OCI-LY7 (cell line): Measurements from ENCODE around the gene PCDH9. TPM values are rescaled to one million over a fixed set of nuclear protein-coding genes. Genes with fewer than 3 reads are reported as not detected.

ENCODE experiments used
- BruUV-seq: library from RNA; stranded (reverse); fragments of 400-500 nt; replicated peaks from 2 replicates; lab custom pipeline; 2021; lab: Mats Ljungman, UMichigan
- CTCF ChIA-PET: fragments of 300-600 bp; sonication (Branson Sonifier 250); formaldehyde crosslinking; loops from one replicate; lab custom pipeline; 2022; ENCODE audit warnings: antibody characterized with exemption; ENCODE audit not compliant: unreplicated experiment; lab: Charles Lee
- POLR2A ChIA-PET: fragments of 300-600 bp; sonication (Branson Sonifier 250); formaldehyde crosslinking; loops from one replicate; lab custom pipeline; 2022; ENCODE audit warnings: antibody characterized with exemption; lab: Charles Lee
- DNase-seq: peaks from one replicate; pipeline ENCODE4 v3.0.0-alpha.2; 2015; ENCODE audit warnings: low spot score
- H2AFZ ChIP-seq: fragments of 200-600 bp; sonication (generic), shearing (Covaris generic); 2 replicates; pipeline ENCODE4 v1.6.1; 2014; ENCODE audit warnings: mild to moderate bottlenecking, antibody characterized with exemption, low read length, moderate library complexity
- H3K27ac ChIP-seq: fragments of 200-600 bp; sonication (generic); 2 replicates; pipeline ENCODE4 v1.5.1; 2014; ENCODE audit warnings: mixed run types, low read depth, mild to moderate bottlenecking, moderate library complexity, low read length, inconsistent platforms; ENCODE audit not compliant: poor library complexity, severe bottlenecking
- H3K36me3 ChIP-seq: fragments of 200-600 bp; sonication (generic); 2 replicates; pipeline ENCODE4 v1.6.1; 2014; ENCODE audit warnings: mild to moderate bottlenecking, antibody characterized with exemption, low read length, moderate library complexity, mixed read lengths; ENCODE audit not compliant: insufficient read depth
- H3K4me1 ChIP-seq: fragments of 200-600 bp; sonication (generic); 2 replicates; pipeline ENCODE4 v1.5.1; 2014; ENCODE audit warnings: mild to moderate bottlenecking, low read length; ENCODE audit not compliant: insufficient read depth, poor library complexity, severe bottlenecking
- H3K4me2 ChIP-seq: fragments of 200-600 bp; sonication (generic); 2 replicates; pipeline ENCODE4 v1.6.1; 2014; ENCODE audit warnings: mild to moderate bottlenecking, low read length
- H3K4me3 ChIP-seq: fragments of 200-600 bp; sonication (generic); 2 replicates; pipeline ENCODE4 v1.5.1; 2014; ENCODE audit warnings: mild to moderate bottlenecking, low read depth, low read length; ENCODE audit not compliant: poor library complexity, severe bottlenecking
- H3K79me2 ChIP-seq: fragments of 200-600 bp; sonication (generic); 2 replicates; pipeline ENCODE4 v1.6.1; 2016; ENCODE audit warnings: low read depth, mild to moderate bottlenecking, low read length, moderate library complexity, mixed read lengths; ENCODE audit not compliant: insufficient read depth
- H3K9me2 ChIP-seq: fragments of 200-600 bp; sonication (generic); 2 replicates; pipeline ENCODE4 v1.6.1; 2016; ENCODE audit warnings: mild to moderate bottlenecking, low read length, mixed read lengths; ENCODE audit not compliant: insufficient read depth
- H3K9me3 ChIP-seq: fragments of 200-600 bp; sonication (generic); 2 replicates; pipeline ENCODE4 v1.6.1; 2014; ENCODE audit warnings: mild to moderate bottlenecking, mixed run types, low read length, mixed read lengths
- H4K20me1 ChIP-seq: fragments of 200-600 bp; sonication (generic); 2 replicates; pipeline ENCODE4 v1.6.1; 2014; ENCODE audit warnings: mild to moderate bottlenecking, antibody characterized with exemption, low read length, moderate library complexity, mixed read lengths; ENCODE audit not compliant: insufficient read depth
- CTCF ChIP-seq: fragments of 200-600 bp; sonication (generic); conservative IDR thresholded peaks from 2 replicates; pipeline ENCODE4 v1.5.1; 2014; ENCODE audit warnings: mild to moderate bottlenecking, antibody characterized with exemption, low read length, moderate library complexity, mixed read lengths
- EZH2phosphoT487 ChIP-seq: fragments of 200-600 bp; sonication (generic); IDR thresholded peaks from 2 replicates; pipeline ENCODE4 v1.6.1; 2018; ENCODE audit warnings: low read depth, borderline replicate concordance, mild to moderate bottlenecking, mixed run types, antibody characterized with exemption, low read length, moderate library complexity, mixed read lengths
- intact Hi-C: fragments of 100-400 bp; cut with micrococcal nuclease; formaldehyde crosslinking; loops from one replicate; pipeline ENCODE4 v1.10.0; 2022; ENCODE audit not compliant: unreplicated experiment
- total RNA-seq, 2 experiments: library from RNA; depleted of rRNA in 1 of 2; stranded (reverse); fragments of >200 nt in 1 of 2; shearing (Covaris generic) in 1 of 2; gene quantifications; 2 replicates each; pipeline ENCODE4 v1.2.3, GENCODE V29; 2014 to 2022

PCDH9 gene
- total RNA-seq, 2 experiments from 2014 or later = 20.1 to 26.0 TPM

- peak overlapping the region; percentile 65 for H3K4me3 ChIP-seq
- peaks cover 24% of the 10 kb centered on the region for H3K36me3 ChIP-seq
- no peak for DNase-seq
- intact Hi-C loops = no loop called here
- no peaks in the 10 kb centered on the region for H4K20me1 ChIP-seq
- peak overlapping the region; percentile 96 for H3K27ac ChIP-seq
- BruUV-seq = no TSS peak
- H3K9me2 ChIP-seq = no peaks in the 10 kb centered on the region
- no peak for TF ChIP-seq EZH2phosphoT487
- TF ChIP-seq CTCF = no peak
- peak overlapping the region; percentile 87 for H3K4me2 ChIP-seq
- H3K9me3 ChIP-seq = peaks cover 9% of the 10 kb centered on the region; the same call in 1 of the 2 replicates
- ChIA-PET POLR2A (interaction anchor here (0.7 to 1.4 kb wide), 8 partner anchors 9 to 162 kb away, joined by 3 to 6 read pairs (median 3); no protein-coding TSS in a partner anchor), CTCF (no interaction called here)
- H3K79me2 ChIP-seq = no peaks in the 10 kb centered on the region
- peak overlapping the region; percentile 52; the same call in 1 of the 2 replicates for H2AFZ ChIP-seq
- H3K4me1 ChIP-seq = peaks cover 59% of the 10 kb centered on the region
Measured at GRCh38 chr13:66661336-66661735, 568.8 kb downstream of the PCDH9 start.

GRCh38 chr13:66660468-66660813 is 569.7 kb downstream of the PCDH9 start:
- TF ChIP-seq CTCF (no peak), EZH2phosphoT487 (no peak)
- no peaks in the 10 kb centered on the region for H4K20me1 ChIP-seq
- peak overlapping the region; percentile 99; the same call in 1 of the 2 replicates for H2AFZ ChIP-seq
- peak overlapping the region; percentile 87 for H3K4me2 ChIP-seq
- peaks cover 9% of the 10 kb centered on the region; the same call in 1 of the 2 replicates for H3K9me3 ChIP-seq
- H3K4me3 ChIP-seq = peak overlapping the region; percentile 65
- no TSS peak for BruUV-seq
- peak overlapping the region; percentile 96 for H3K27ac ChIP-seq
- ChIA-PET CTCF (no interaction called here), POLR2A (interaction anchor here (0.8 to 1.7 kb wide), 18 partner anchors 10 to 568 kb away, joined by 3 to 8 read pairs (median 5); no protein-coding TSS in a partner anchor)
- no peaks in the 10 kb centered on the region for H3K9me2 ChIP-seq
- H3K36me3 ChIP-seq = peaks cover 24% of the 10 kb centered on the region
- H3K79me2 ChIP-seq = no peaks in the 10 kb centered on the region
- intact Hi-C loops = no loop called here
- no peak for DNase-seq
- H3K4me1 ChIP-seq = peaks cover 68% of the 10 kb centered on the region
